Activated naive CD8-positive, alpha-beta T cell treated with anti-CD3 and anti-CD28 coated beads for 36 hours (primary cell): ENCODE measurements around the gene MR1. TPM values are rescaled to one million over a fixed set of nuclear protein-coding genes. Genes with fewer than 3 reads are reported as not detected.
A peak's percentile ranks its signal among the peaks of the same experiment; 100 is the strongest.
"Not testable (repeated sequence)": the region's sequence is repeated elsewhere in the genome, so short reads cannot be mapped to it uniquely, and the experiment has no call there.

Experiments used
- DNase-seq: peaks from one replicate; pipeline ENCODE4 v3.0.0; 2021
- H3K27ac Mint-ChIP-seq: one replicate; pipeline ENCODE4 v1.8.0; 2022; ENCODE audit warnings: mild to moderate bottlenecking, moderate library complexity, mixed read lengths
- H3K27me3 Mint-ChIP-seq: one replicate; pipeline ENCODE4 v1.8.0; 2022; ENCODE audit warnings: mild to moderate bottlenecking, mixed read lengths
- H3K36me3 Mint-ChIP-seq: one replicate; pipeline ENCODE4 v1.8.0; 2021; ENCODE audit warnings: mild to moderate bottlenecking, mixed read lengths
- H3K4me1 Mint-ChIP-seq: one replicate; pipeline ENCODE4 v1.8.0; 2021; ENCODE audit warnings: mixed read lengths
- H3K4me3 Mint-ChIP-seq: one replicate; pipeline ENCODE4 v1.8.0; 2022; ENCODE audit warnings: mild to moderate bottlenecking, moderate library complexity, mixed read lengths
- H3K9me3 Mint-ChIP-seq: one replicate; pipeline ENCODE4 v1.8.0; 2022; ENCODE audit warnings: mixed read lengths
- total RNA-seq, 2 experiments: library from RNA; stranded (reverse); gene quantifications; one replicate each; pipeline ENCODE4 v1.2.3, GENCODE V29; 2021

The MR1 gene
- total RNA-seq, 2 experiments from 2014 or later: 14.5 to 15.5 TPM

- Mint-ChIP-seq H3K4me3 (peak overlapping the region; percentile 59), H3K36me3 (peaks cover 23% of the 10 kb centered on the region), H3K9me3 (peaks cover 2% of the 10 kb centered on the region), H3K4me1 (peaks cover 36% of the 10 kb centered on the region), H3K27ac (peak overlapping the region; percentile 35), H3K27me3 (no peaks in the 10 kb centered on the region)
- DNase-seq: peak; percentile 30
Measured at GRCh38 chr1:181018901-181019681, 14.7 kb upstream of the MR1 start.

GRCh38 chr1:181021159-181021558 lies 12.6 kb upstream of the MR1 start:
- H3K36me3 Mint-ChIP-seq: peaks cover 22% of the 10 kb centered on the region
- DNase-seq: no peak
- H3K9me3 Mint-ChIP-seq: peaks cover 2% of the 10 kb centered on the region
- no peaks in the 10 kb centered on the region for H3K27me3 Mint-ChIP-seq
- H3K27ac Mint-ChIP-seq: peak overlapping the region; percentile 97
- peaks cover 35% of the 10 kb centered on the region for H3K4me1 Mint-ChIP-seq
- H3K4me3 Mint-ChIP-seq: peak overlapping the region; percentile 91

- Mint-ChIP-seq H3K27ac (peak overlapping the region; percentile 97), H3K4me3 (peak overlapping the region; percentile 91), H3K36me3 (peaks cover 22% of the 10 kb centered on the region), H3K27me3 (no peaks in the 10 kb centered on the region), H3K9me3 (peaks cover 2% of the 10 kb centered on the region), H3K4me1 (peaks cover 35% of the 10 kb centered on the region)
- peak; percentile 70 for DNase-seq
Measured at GRCh38 chr1:181021811-181022434, 11.9 kb upstream of the MR1 start.

- Mint-ChIP-seq H3K27me3 (no peaks in the 10 kb centered on the region), H3K4me3 (peak overlapping the region; percentile 91), H3K27ac (peak overlapping the region; percentile 97), H3K4me1 (peaks cover 32% of the 10 kb centered on the region), H3K9me3 (no peaks in the 10 kb centered on the region), H3K36me3 (peaks cover 12% of the 10 kb centered on the region)
- no peak for DNase-seq
Measured at GRCh38 chr1:181023265-181024057, 10.3 kb upstream of the MR1 start.

- no peak for DNase-seq
- H3K36me3 Mint-ChIP-seq: peaks cover 3% of the 10 kb centered on the region
- H3K4me1 Mint-ChIP-seq: peaks cover 15% of the 10 kb centered on the region
- H3K9me3 Mint-ChIP-seq: no peaks in the 10 kb centered on the region
- H3K4me3 Mint-ChIP-seq: no peak overlapping the region
- no peaks in the 10 kb centered on the region for H3K27me3 Mint-ChIP-seq
- no peak overlapping the region for H3K27ac Mint-ChIP-seq
Measured at GRCh38 chr1:181028196-181028595, 5.6 kb upstream of the MR1 start.

- no peak overlapping the region for H3K27ac Mint-ChIP-seq
- H3K27me3 Mint-ChIP-seq: no peaks in the 10 kb centered on the region
Measured at GRCh38 chr1:181028615-181029014, 5.2 kb upstream of the MR1 start.

GRCh38 chr1:181032535-181032934 lies 1.2 kb upstream of the MR1 start:
- Mint-ChIP-seq H3K27ac (peak overlapping the region; percentile 98), H3K4me3 (no peak overlapping the region), H3K4me1 (peaks cover 39% of the 10 kb centered on the region), H3K36me3 (peaks cover 5% of the 10 kb centered on the region), H3K9me3 (no peaks in the 10 kb centered on the region), H3K27me3 (no peaks in the 10 kb centered on the region)
- no peak for DNase-seq

More at GRCh38 chr1:181028615-181029014, 5.2 kb upstream of the MR1 start:
- peaks cover 3% of the 10 kb centered on the region for H3K36me3 Mint-ChIP-seq
- no peak overlapping the region for H3K4me3 Mint-ChIP-seq
- H3K9me3 Mint-ChIP-seq: no peaks in the 10 kb centered on the region
- DNase-seq: no peak
- peaks cover 16% of the 10 kb centered on the region for H3K4me1 Mint-ChIP-seq

- Mint-ChIP-seq H3K4me3 (peak overlapping the region; percentile 93), H3K27ac (peak overlapping the region; percentile 98), H3K4me1 (peaks cover 42% of the 10 kb centered on the region), H3K27me3 (no peaks in the 10 kb centered on the region), H3K36me3 (peaks cover 5% of the 10 kb centered on the region), H3K9me3 (no peaks in the 10 kb centered on the region)
- no peak for DNase-seq
Measured at GRCh38 chr1:181033128-181033798, 520 bp upstream of the MR1 start.

GRCh38 chr1:181035210-181035609 lies 1.4 kb downstream of the MR1 start:
- Mint-ChIP-seq H3K4me3 (peak overlapping the region; percentile 32), H3K36me3 (peaks cover 16% of the 10 kb centered on the region), H3K4me1 (peaks cover 52% of the 10 kb centered on the region)
- not testable (repeated sequence) for H3K27me3 Mint-ChIP-seq, DNase-seq, H3K27ac Mint-ChIP-seq, H3K9me3 Mint-ChIP-seq

GRCh38 chr1:181036107-181036836 lies 2.5 kb downstream of the MR1 start:
- Mint-ChIP-seq H3K9me3 (no peaks in the 10 kb centered on the region), H3K36me3 (peaks cover 16% of the 10 kb centered on the region), H3K27ac (peak overlapping the region; percentile 18), H3K4me3 (peak overlapping the region; percentile 35), H3K27me3 (no peaks in the 10 kb centered on the region), H3K4me1 (peaks cover 57% of the 10 kb centered on the region)
- DNase-seq: no peak

- H3K27me3 Mint-ChIP-seq: no peaks in the 10 kb centered on the region
- no peak overlapping the region for H3K4me3 Mint-ChIP-seq
- H3K9me3 Mint-ChIP-seq: no peaks in the 10 kb centered on the region
- peaks cover 19% of the 10 kb centered on the region for H3K36me3 Mint-ChIP-seq
- H3K27ac Mint-ChIP-seq: no peak overlapping the region
- DNase-seq: no peak
- peaks cover 63% of the 10 kb centered on the region for H3K4me1 Mint-ChIP-seq
Measured at GRCh38 chr1:181037386-181037785, 3.6 kb downstream of the MR1 start.

- Mint-ChIP-seq H3K27ac (no peak overlapping the region), H3K4me1 (peaks cover 62% of the 10 kb centered on the region), H3K36me3 (peaks cover 16% of the 10 kb centered on the region), H3K9me3 (no peaks in the 10 kb centered on the region), H3K4me3 (no peak overlapping the region), H3K27me3 (no peaks in the 10 kb centered on the region)
- peak; percentile 63 for DNase-seq
Measured at GRCh38 chr1:181038399-181038873, 4.7 kb downstream of the MR1 start.

- no peak overlapping the region for H3K27ac Mint-ChIP-seq
- no peaks in the 10 kb centered on the region for H3K27me3 Mint-ChIP-seq
- H3K4me1 Mint-ChIP-seq: peaks cover 74% of the 10 kb centered on the region
- H3K9me3 Mint-ChIP-seq: no peaks in the 10 kb centered on the region
- peaks cover 22% of the 10 kb centered on the region for H3K36me3 Mint-ChIP-seq
- no peak for DNase-seq
- no peak overlapping the region for H3K4me3 Mint-ChIP-seq
Measured at GRCh38 chr1:181040284-181040865, 6.6 kb downstream of the MR1 start.
